Right renal pelvis (tissue), 4 donors: Measurements from ENCODE around the gene AARS2. TPM values are rescaled to one million over a fixed set of nuclear protein-coding genes. Genes with fewer than 3 reads are reported as not detected.

Experiments
- DNase-seq, 4 donors: peaks; one replicate each; pipeline ENCODE4 v3.0.0-alpha.2; 2013; ENCODE audit warnings: low read depth in 4 of 4, low spot score in 3 of 4, missing footprints in 1 of 4
- polyA plus RNA-seq, 4 donors: library from polyadenylated mRNA; unstranded; fragments of 120-200 nt; gene quantifications; one replicate each; pipeline ENCODE4 v1.2.1, GENCODE V29; 2013; ENCODE audit not compliant: insufficient read length in 4 of 4

AARS2 gene
- polyA plus RNA-seq, 4 donors: 12.7 to 17.3 (median 14.4) TPM

DNA sequence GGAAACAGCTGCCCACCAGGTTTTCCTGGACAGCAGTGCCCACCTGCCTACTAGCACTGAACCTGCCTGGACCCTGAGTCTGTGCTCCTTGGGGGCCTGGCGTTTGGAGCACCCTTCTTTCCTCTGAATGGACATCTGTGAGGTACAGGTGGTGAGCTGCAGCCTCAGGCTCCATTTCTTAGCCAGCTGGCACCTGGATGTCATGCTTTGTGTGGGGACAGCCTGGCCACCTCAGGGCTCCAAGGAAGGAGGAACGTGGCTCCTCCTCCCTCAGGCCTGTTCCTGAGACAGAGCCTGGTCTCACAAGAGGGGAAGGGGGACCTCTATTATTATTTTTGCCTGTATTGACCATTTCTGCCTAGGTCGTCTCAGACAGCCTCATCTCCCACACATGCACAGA lies 34.8 kb downstream of the AARS2 start:
- DNase-seq: no peak

DNA sequence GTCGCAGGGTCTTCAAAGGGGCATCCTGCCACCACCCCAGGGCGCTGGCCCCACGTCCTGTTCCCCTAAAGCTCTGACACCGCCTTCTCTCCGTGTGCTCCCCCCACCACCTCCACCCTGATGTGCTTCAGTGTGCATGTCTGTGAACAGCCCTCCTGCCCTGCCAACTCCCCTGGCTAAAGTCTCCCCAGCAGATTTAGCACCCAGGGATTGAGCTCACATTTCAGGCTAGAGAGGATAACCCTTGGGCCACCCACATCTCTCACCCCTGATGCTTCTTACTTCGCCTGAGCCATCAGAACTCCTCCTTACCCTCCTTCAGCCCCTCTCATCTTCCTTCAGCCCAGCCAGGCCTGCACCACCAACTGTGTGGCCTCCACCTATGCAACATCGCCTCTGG lies 35.4 kb downstream of the AARS2 start:
- no peak for DNase-seq

DNA sequence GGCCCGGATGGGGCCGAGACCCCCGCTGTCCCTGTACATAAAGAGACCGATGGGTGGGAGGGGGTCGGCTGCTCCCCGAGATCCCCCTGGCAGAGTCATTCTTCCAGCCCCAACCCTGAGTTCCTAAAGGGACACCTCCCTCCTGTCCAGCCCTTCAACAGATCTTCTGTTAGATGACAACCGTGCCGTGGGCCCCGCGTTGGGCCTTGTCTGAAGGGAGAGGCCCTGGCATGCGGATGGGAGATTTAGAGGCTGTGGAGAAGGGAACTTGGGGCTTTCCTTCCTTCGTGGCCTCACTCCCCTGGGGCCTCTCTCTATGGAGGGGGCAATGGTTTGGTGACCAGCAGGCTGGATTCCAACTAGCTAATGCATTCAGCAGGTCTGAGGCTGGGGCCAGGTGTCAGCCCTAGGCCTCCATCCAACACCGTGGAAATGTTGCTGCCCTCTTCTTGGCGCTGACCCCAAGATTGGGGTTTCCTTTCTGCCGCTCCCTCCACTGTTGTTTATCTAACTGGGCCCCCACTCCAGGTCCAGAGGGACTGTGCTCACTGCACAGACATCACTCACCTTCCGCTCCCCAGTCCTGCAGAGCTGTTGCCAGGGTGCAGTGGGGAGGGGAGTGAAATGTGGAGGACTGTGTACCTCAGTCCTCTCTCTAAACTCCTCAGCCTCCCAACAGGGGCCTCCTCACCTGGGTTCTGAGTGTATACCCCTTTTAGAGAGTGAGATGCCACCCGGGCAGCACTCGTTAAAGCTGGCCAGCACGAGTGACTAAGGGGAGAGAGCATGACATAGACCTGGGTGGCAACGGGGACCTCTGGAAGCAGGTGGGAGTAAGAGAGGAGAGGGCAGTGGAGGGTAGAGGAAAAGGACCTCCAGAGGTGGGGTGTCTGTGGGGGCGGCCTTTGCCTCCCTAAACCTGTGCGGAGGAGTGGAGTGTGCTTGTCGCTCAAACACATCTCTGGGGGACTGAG lies 36.2 kb downstream of the AARS2 start:
- no peak for DNase-seq

DNA sequence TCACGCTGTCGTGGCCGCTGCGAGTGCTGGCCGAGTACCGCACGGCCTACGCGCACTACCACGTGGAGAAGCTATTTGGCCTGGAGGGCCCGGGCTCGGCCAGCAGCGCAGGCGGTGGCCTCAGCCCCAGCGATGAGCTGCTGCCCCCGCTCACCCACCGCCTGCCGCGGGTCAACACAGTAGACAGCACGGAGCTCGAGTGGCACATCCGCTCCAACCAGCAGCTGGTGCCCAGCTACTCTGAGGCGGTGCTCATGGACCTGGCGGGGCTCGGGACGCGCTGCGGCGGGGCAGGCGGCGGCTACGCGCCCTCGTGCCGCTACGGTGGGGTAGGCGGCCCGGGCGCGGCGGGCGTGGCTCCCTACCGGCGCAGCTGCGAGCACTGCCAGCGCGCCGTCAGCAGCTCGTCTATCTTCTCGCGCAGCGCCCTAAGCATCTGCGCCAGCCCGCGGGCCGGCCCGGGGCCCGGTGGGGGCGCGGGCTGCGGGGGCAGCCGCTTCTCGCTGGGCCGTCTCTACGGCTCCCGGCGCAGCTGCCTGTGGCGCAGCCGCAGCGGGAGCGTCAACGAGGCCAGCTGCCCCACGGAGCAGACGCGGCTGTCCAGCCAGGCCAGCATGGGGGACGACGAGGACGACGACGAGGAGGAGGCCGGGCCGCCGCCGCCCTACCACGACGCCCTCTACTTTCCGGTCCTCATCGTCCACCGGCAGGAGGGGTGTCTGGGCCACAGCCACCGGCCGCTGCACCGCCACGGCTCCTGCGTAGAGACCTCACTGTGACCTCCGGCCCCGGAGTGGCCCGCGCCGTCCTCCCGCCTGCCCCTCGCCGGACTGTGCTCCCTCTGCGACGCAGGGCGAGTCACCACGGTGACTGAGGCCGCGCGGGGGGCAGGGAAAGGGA lies 37.1 kb downstream of the AARS2 start:
- no peak for DNase-seq

DNA sequence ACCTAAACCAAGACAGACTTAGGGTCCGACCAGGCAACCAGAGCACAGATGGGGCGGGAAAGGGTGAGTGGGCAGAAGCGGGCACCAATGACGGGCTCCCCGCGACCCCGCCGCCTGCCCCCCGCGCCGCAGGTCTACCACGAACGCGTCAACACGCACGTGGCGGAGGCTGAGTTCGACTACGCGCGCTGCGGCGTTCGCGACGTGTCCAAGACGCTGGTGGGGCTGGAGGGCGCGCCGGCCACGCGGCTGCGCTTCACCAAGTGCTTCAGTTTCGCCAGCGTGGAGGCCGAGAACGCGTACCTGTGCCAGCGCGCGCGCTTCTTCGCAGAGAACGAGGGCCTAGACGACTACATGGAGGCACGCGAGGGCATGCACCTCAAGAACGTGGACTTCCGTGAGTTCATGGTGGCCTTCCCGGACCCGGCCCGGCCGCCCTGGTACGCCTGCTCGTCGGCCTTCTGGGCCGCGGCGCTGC lies 37.8 kb downstream of the AARS2 start:
- DNase-seq: no peak

DNA sequence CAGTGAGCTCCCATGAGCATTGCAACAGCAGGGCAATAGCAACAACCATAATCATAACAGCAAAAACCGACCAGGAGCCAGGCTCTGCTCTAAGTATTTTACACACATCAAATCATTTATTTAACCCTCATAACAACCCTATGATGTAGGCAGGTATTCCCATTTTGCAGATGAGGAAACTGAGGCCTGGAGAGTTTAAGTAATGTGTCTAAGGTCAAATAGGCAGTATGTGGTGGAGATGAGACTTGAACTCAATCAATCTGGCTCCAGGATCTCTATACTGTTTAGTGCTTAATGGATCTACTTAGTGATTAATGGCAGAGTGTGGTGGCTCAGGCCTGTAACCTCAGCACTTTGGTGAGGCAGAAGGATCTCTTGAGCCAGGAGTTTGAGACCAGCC lies 39.5 kb downstream of the AARS2 start:
- no peak for DNase-seq

DNA sequence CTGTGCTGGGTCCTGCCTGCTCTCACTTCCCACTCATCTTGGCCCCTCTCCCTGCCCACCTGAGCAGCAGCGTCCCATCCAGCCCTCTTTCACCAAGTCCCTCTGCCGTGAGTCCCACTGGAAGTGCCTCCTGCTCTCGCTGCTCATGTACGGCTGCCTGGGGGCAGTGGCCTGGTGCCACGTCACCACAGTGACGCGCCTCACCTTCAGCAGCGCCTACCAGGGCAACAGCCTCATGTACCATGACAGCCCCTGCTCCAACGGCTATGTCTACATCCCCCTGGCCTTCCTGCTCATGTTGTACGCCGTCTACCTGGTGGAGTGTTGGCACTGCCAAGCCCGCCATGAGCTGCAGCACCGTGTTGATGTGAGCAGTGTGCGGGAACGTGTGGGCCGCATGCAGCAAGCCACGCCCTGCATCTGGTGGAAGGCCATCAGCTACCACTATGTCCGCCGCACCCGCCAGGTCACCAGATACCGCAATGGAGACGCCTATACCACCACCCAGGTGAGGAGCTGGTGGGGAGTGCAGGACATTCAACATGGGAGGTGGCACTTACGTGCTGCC lies 40.1 kb downstream of the AARS2 start:
- DNase-seq: no peak

GRCh38 chr6:44272529-44272928 lies 40.6 kb downstream of the AARS2 start:
- DNase-seq: no peak

DNA sequence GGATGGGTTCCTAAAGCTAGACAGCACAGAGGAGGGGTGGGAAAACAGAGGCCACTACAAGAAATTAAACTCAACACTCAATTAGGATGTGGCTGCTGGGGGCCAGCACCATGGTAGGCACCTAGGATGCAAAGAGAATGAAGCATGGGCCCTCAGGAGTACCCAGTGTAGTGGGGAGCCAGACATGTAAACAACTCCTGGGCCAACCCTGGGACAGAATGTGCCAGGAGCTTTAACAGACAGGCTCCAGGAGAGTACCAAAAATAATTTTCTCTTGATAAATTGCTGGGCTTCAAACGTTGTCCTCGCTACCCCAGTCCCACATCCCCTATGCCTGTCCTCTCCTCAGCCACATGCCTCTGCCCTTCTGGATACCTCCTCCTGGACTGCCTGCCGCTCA lies 41.2 kb downstream of the AARS2 start:
- no peak for DNase-seq

DNA sequence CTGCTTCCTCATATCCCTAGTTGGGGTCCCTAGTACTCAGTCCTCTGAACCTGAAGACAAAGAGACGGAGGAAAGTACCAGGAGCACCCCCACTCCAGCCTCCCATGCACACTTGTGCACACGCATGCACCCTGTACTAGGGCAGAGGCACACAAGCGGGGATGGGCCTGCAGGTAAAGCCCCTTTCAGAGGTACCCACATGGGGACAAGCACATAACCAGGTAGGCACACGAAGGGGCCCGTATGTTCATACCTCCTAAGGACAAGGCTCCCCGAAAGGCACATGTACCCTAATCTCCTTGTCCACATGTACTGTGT lies 41.8 kb downstream of the AARS2 start:
- no peak for DNase-seq

GRCh38 chr6:44270526-44271405 lies 42.4 kb downstream of the AARS2 start:
- DNase-seq: no peak

- no peak for DNase-seq
These were observed 43.1 kb downstream of the AARS2 start, which contains the start of gene TMEM151B for GRCh38 chr6:44269921-44270525. Gene TMEM151B (plus strand): TSS chr6:44270450. CDS start chr6:44270743, 293 bp downstream.

- no peak for DNase-seq
These were observed 43.8 kb downstream of the AARS2 start for GRCh38 chr6:44269178-44269920.

GRCh38 chr6:44268095-44268628 lies 45.0 kb downstream of the AARS2 start:
- peak in 1 of 4 donors; percentile 45 for DNase-seq

- no peak for DNase-seq
These were observed 45.9 kb downstream of the AARS2 start for GRCh38 chr6:44267252-44267651.

GRCh38 chr6:44266347-44266746 lies 46.8 kb downstream of the AARS2 start:
- DNase-seq: no peak

DNA sequence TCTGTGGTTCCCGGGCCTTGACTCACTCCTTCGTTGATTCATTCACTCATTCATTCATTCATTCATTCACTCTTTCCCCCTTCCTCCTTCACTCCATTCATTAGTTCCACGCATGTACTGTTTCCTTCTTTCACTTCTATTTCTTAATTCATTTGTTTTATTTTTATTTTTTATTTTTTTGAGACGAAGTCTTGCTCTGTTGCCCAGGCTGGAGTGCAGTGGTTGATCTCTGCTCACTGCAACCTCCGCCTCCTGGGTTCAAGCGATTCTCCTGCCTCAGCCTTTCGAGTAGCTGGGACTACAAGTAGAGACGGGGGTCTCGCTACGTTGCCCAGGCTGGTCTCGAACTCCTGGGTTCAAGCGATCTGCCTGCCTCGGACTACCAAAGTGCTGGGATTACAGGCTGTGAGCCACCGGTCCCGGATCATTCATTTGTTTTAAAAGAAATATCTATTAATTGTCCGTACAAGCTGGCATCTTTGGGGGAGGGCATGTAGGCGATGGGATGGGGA lies 47.4 kb downstream of the AARS2 start:
- no peak for DNase-seq

DNA sequence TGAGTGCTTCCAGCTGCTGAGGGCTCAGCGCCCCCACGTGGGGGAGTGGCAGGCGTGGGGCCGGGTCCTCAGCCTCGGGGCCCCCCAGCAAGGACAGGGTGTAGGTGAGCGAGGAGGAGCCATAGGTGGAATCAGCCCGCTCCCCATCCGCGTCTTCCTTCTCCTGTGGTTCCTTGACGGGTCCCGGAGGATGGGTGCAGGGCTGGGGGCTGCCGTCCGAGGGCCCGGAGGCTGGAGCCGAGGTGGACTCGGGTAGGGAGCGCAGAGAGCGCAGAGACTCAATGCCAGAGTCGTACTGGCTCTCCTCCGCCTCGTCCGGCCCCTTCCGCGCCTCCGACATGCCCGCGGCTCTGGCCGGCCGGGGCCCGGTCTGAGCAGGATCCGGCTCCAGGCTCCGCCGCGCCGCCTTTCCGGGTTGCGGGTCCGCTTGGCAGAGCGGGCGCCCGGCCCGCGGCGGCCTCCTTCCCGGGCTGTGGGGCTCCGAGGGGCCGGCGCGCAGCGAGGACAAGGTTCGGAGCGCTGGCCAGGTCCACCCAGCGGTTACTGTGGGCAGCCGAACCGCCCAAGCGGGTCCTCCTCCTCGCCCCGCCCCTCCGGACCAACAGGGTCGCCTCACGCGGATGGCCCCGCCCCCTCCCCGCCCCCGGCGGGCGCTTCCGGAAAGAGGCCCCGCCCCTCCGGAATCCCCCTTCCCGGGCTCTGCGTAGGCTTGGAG lies 48.0 kb downstream of the AARS2 start, which contains the start of gene NFKBIE:
NFKBIE (minus strand) TSS at position 545 of the 715 bp plus-strand sequence; CDS start at position 340, 205 bp downstream.
- DNase-seq: peak in 2 of 4 donors; percentile 83 to 90
